HepG2 (cell line): ENCODE data around the gene TAGLN. TPM values are rescaled to one million over a fixed set of nuclear protein-coding genes. Genes with fewer than 3 reads are reported as not detected.

ENCODE experiments used
- ATAC-seq: fragments of 200-7000 bp; cut with Tn5 transposase; 3 replicates; pipeline ENCODE4 v1.9.1; 2020; ENCODE audit warnings: mild to moderate bottlenecking, moderate library complexity
- BruUV-seq: library from RNA; stranded (reverse); fragments of 400-500 nt; replicated peaks from 2 replicates; lab custom pipeline; 2021; lab: Mats Ljungman, UMichigan
- CTCF ChIA-PET: fragments of 300-600 bp; formaldehyde crosslinking; extraction: SDS; loops from one replicate; lab custom pipeline; 2021; ENCODE audit warnings: low total read pairs, inconsistent platforms, low intra/inter-chr PET ratio; lab: Yijun Ruan, JAX
- POLR2A ChIA-PET: fragments of 350-600 bp; sonication (Branson Sonifier 250); formaldehyde crosslinking; loops from one replicate; lab custom pipeline; 2020; ENCODE audit warnings: antibody characterized with exemption, inconsistent platforms; lab: Yijun Ruan, JAX
- DNase-seq: peaks from one replicate; pipeline ENCODE4 v3.0.0-alpha.2; 2015; ENCODE audit warnings: low spot score
- FAIRE-seq: peaks from 3 replicates; lab custom pipeline; 2011; peaks lifted over from hg19 to GRCh38; lab: Jason Lieb, UNC
- H2AFZ ChIP-seq: one replicate; pipeline ENCODE4 v1.6.1; 2011; ENCODE audit warnings: low read length, inconsistent platforms
- H3K27ac ChIP-seq: fragments of 300-600 bp; 3 replicates; pipeline ENCODE4 v1.8.0; 2011; ENCODE audit warnings: mixed run types, mild to moderate bottlenecking, mixed read lengths, low read length, inconsistent platforms; ENCODE audit not compliant: insufficient read depth; ENCODE audit errors: extremely low read length
- H3K27me3 ChIP-seq, 2 experiments: fragments of 200-600 bp in 1 of 2; 2 replicates in 1 of 2; 3 replicates in 1 of 2; pipeline versions ENCODE4 v1.6.0 to v1.8.0; 2011; ENCODE audit warnings: low read length in 2 of 2, mild to moderate bottlenecking in 2 of 2, moderate library complexity in 2 of 2, inconsistent platforms in 1 of 2; ENCODE audit not compliant: insufficient read depth in 2 of 2, control insufficient read depth in 1 of 2
- H3K36me3 ChIP-seq, 2 experiments: fragments of 200-600 bp in 1 of 2; replicated peaks in 1 of 2; 2 replicates in 1 of 2; 3 replicates in 1 of 2; pipeline versions ENCODE4 v1.5.1 to v1.8.0; 2011; ENCODE audit warnings: low read length in 2 of 2, inconsistent platforms in 1 of 2; ENCODE audit not compliant: insufficient read depth in 2 of 2, control insufficient read depth in 1 of 2
- H3K4me1 ChIP-seq: 2 replicates; pipeline ENCODE4 v1.5.1; 2012; ENCODE audit warnings: low read length, inconsistent platforms; ENCODE audit not compliant: insufficient read depth
- H3K4me2 ChIP-seq: 2 replicates; pipeline ENCODE4 v1.6.0; 2011; ENCODE audit warnings: low read depth, low read length, inconsistent platforms
- H3K4me3 ChIP-seq, 3 experiments: fragments of 200-600 bp in 1 of 3; sonication (generic), shearing (Covaris generic) in 1 of 3; replicated peaks in 1 of 3; 2 replicates each; pipeline ENCODE4 v1.5.1; 2011 to 2016; ENCODE audit warnings: low read length in 3 of 3, inconsistent platforms in 2 of 3, low read depth in 2 of 3, mild to moderate bottlenecking in 2 of 3, control low read depth in 1 of 3, mixed read lengths in 1 of 3; ENCODE audit not compliant: insufficient read depth in 1 of 3
- H3K79me2 ChIP-seq: one replicate; pipeline ENCODE4 v1.6.1; 2011; ENCODE audit warnings: low read length, inconsistent platforms; ENCODE audit not compliant: insufficient read depth
- H3K9ac ChIP-seq: 2 replicates; pipeline ENCODE4 v1.6.0; 2011; ENCODE audit warnings: mild to moderate bottlenecking, low read depth, low read length, inconsistent platforms; ENCODE audit not compliant: insufficient read depth
- H3K9me3 ChIP-seq: 2 replicates; pipeline ENCODE4 v1.5.1; 2012; ENCODE audit warnings: mild to moderate bottlenecking, low read length
- H4K20me1 ChIP-seq: 2 replicates; pipeline ENCODE4 v1.6.0; 2011; ENCODE audit warnings: inconsistent platforms, mild to moderate bottlenecking, low read length, moderate library complexity; ENCODE audit not compliant: insufficient read depth
- ATF7 ChIP-seq, 2 experiments: fragments of 450-650 bp in 1 of 2; sonication (generic) in 1 of 2; formaldehyde crosslinking in 1 of 2; IDR thresholded peaks; 2 replicates each; pipeline versions ENCODE4 v1.4.0 to v1.6.1; 2016 to 2020; ENCODE audit warnings: antibody characterized with exemption in 1 of 2, mild to moderate bottlenecking in 1 of 2, missing genetic modification reagents in 1 of 2
- E2F1 ChIP-seq: sonication (generic); formaldehyde crosslinking; IDR thresholded peaks from 2 replicates; pipeline ENCODE4 v1.5.0; 2020; ENCODE audit warnings: missing genetic modification reagents
- KAT8 ChIP-seq: IDR thresholded peaks from 2 replicates; pipeline ENCODE4 v1.6.1; 2016; ENCODE audit warnings: missing genetic modification reagents, missing compliant biosample characterization
- MLLT10 ChIP-seq: sonication (generic); formaldehyde crosslinking; IDR thresholded peaks from 2 replicates; pipeline ENCODE4 v1.4.0; 2020; ENCODE audit warnings: missing genetic modification reagents
- MYC ChIP-seq: sonication (generic); formaldehyde crosslinking; IDR thresholded peaks from 2 replicates; pipeline ENCODE4 v1.9.0; 2021; ENCODE audit warnings: missing genetic modification reagents, borderline replicate concordance
- PHF21A ChIP-seq: sonication (generic); formaldehyde crosslinking; IDR thresholded peaks from 2 replicates; pipeline ENCODE4 v1.5.0; 2020; ENCODE audit warnings: mild to moderate bottlenecking, missing genetic modification reagents
- POLR2G ChIP-seq: fragments of 200-400 bp; formaldehyde crosslinking; IDR thresholded peaks from 2 replicates; pipeline ENCODE4 v1.6.1; 2018; ENCODE audit warnings: mild to moderate bottlenecking, low read depth, low read length, moderate library complexity
- SIX1 ChIP-seq: sonication (generic); formaldehyde crosslinking; IDR thresholded peaks from 2 replicates; pipeline ENCODE4 v1.4.0; 2020; ENCODE audit warnings: missing genetic modification reagents, borderline replicate concordance
- SRSF1 ChIP-seq: fragments of 200-400 bp; formaldehyde crosslinking; optimal IDR thresholded peaks from 2 replicates; pipeline ENCODE3; 2017; ENCODE audit warnings: mild to moderate bottlenecking, low read depth, low read length, moderate library complexity
- SYNCRIP ChIP-seq: fragments of 200-400 bp; formaldehyde crosslinking; IDR thresholded peaks from 2 replicates; pipeline ENCODE4 v1.6.1; 2018; ENCODE audit warnings: mild to moderate bottlenecking, low read depth, low read length; ENCODE audit not compliant: insufficient read depth
- ZBTB37 ChIP-seq: sonication (generic); formaldehyde crosslinking; IDR thresholded peaks from 2 replicates; pipeline ENCODE4 v1.4.0; 2020; ENCODE audit warnings: mild to moderate bottlenecking, missing genetic modification reagents
- ZBTB7A ChIP-seq: sonication (generic); formaldehyde crosslinking; IDR thresholded peaks from 2 replicates; pipeline ENCODE4 v1.8.0; 2022; ENCODE audit warnings: mild to moderate bottlenecking, missing genetic modification reagents
- ZNF124 ChIP-seq: sonication (generic); formaldehyde crosslinking; IDR thresholded peaks from 2 replicates; pipeline ENCODE4 v1.4.0; 2020; ENCODE audit warnings: missing genetic modification reagents
- ZNF616 ChIP-seq: sonication (generic); formaldehyde crosslinking; IDR thresholded peaks from 2 replicates; pipeline ENCODE4 v1.5.0; 2020; ENCODE audit warnings: low read depth, mild to moderate bottlenecking, missing genetic modification reagents
- ZNF776 ChIP-seq: sonication (generic); formaldehyde crosslinking; IDR thresholded peaks from 2 replicates; pipeline ENCODE4 v1.4.0; 2020; ENCODE audit warnings: mild to moderate bottlenecking, missing genetic modification reagents
- ZNF841 ChIP-seq: sonication (generic); formaldehyde crosslinking; IDR thresholded peaks from 2 replicates; pipeline ENCODE4 v1.8.1; 2023; ENCODE audit warnings: missing genetic modification reagents, borderline replicate concordance
- WGBS: methylation state at CpG from one replicate; pipeline ENCODE4 v1.1.6; 2017; ENCODE audit warnings: low lambda C conversion rate; 5-methylcytosine and 5-hydroxymethylcytosine counted together
- in situ Hi-C: cut with HindIII; loops from 2 replicates; pipeline ENCODE4 v1.10.0; 2017; ENCODE audit warnings: low pct_unique_long_range_greater_than_20kb; ENCODE audit not compliant: extremely low pct_ligation_motif_present
- intact Hi-C: fragments of 100-400 bp; cut with micrococcal nuclease; formaldehyde crosslinking; loops from one replicate; pipeline ENCODE4 v1.10.0; 2022; ENCODE audit not compliant: unreplicated experiment
- polyA plus RNA-seq, 8 experiments: library from polyadenylated mRNA; depleted of rRNA in 3 of 8; stranded (reverse) in 7 of 8; unstranded in 1 of 8; fragments of >200 nt; fragmentation: Illumina TruSeq in 4 of 8; extraction: Trizol in 4 of 8; gene quantifications; 2 replicates each; pipeline versions ENCODE4 v1.2.1 to v1.2.3, GENCODE V29; 2011 to 2016; ENCODE audit warnings: low read depth in 4 of 8, missing spikeins in 1 of 8, mixed read lengths in 1 of 8; ENCODE audit not compliant: insufficient read depth in 1 of 8
- total RNA-seq, 5 experiments: library from RNA; depleted of rRNA; stranded (reverse); fragments of >200 nt; fragmentation: Illumina TruSeq; extraction: Trizol; gene quantifications; 2 replicates each; pipeline ENCODE4 v1.2.3, GENCODE V29; 2016; ENCODE audit warnings: low read depth in 1 of 5
- TF ChIP-seq, protein P1 (sequence below): sonication (generic); formaldehyde crosslinking; IDR thresholded peaks from 2 replicates; pipeline ENCODE4 v1.4.0; 2020; ENCODE audit warnings: missing genetic modification reagents, borderline replicate concordance

TAGLN gene
- total and polyA plus RNA-seq, 2 of the 13 experiments (the other 11 are each of a cell fraction or from before 2014, with no cell fraction given), result 12.6 to 75.4 TPM

DNA sequence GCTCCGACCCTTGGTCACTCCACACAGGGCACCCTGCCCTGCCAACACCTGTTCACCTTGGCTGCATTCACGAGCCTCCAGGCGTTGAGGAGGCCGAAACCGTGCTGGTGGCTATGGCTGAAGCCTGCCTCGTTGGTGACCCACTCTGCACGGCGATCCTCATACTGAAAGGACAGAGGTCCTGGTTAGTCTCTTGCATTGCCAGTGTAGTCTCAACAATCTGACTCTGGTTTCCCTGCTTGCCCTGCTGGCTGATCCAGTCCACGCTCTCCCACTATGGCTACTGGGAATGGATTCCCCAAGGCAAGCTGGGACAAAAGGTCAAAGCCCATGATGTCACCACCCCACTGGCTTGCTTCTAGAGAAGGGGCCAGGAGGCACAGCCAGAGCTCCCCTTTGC, 19.8 kb downstream of the TAGLN start:
- no peak overlapping the region for H3K27ac ChIP-seq
- CTCF ChIA-PET, result no interaction called here

More for the DNA sequence above, 19.8 kb downstream of the TAGLN start:
- H3K27me3 ChIP-seq, result no peaks in the 10 kb centered on the region
- no peak overlapping the region for H2AFZ ChIP-seq
- no peak overlapping the region for H3K4me2 ChIP-seq
- peaks cover 0 to 20% of the 10 kb centered on the region in 2 experiments; a peak in 2 of 5 replicates for H3K36me3 ChIP-seq
- H3K9me3 ChIP-seq, result no peaks in the 10 kb centered on the region
- no peak overlapping the region for H3K4me3 ChIP-seq
- in situ Hi-C loops, result no loop called here
- BruUV-seq, result no TSS peak
- peaks cover 10% of the 10 kb centered on the region for H3K4me1 ChIP-seq
- no peak overlapping the region for H3K9ac ChIP-seq
- no peak for TF ChIP-seq SYNCRIP
- no peak for TF ChIP-seq ZBTB7A
- TF ChIP-seq SIX1 (CRISPR knock-in tag), result no peak
- TF ChIP-seq ZNF841, result no peak
- no peak for TF ChIP-seq ZNF776 (CRISPR knock-in tag)
- TF ChIP-seq ZNF124 (CRISPR knock-in tag), result no peak
- TF ChIP-seq ZBTB37 (CRISPR knock-in tag), result no peak
- TF ChIP-seq SRSF1, result no peak
- no peak for TF ChIP-seq KAT8 (CRISPR knock-in tag)
- no peak for TF ChIP-seq POLR2G
- no peak for TF ChIP-seq ZNF616 (CRISPR knock-in tag)
- no peak for TF ChIP-seq E2F1 (CRISPR knock-in tag)
- TF ChIP-seq ATF7 (IDR thresholded peaks at IDR 0.05), result no peak
- no peak for TF ChIP-seq ATF7 (CRISPR knock-in tag; IDR thresholded peaks at IDR 0.05)
- no peak for TF ChIP-seq PHF21A (CRISPR knock-in tag)
- TF ChIP-seq, protein P1, sequence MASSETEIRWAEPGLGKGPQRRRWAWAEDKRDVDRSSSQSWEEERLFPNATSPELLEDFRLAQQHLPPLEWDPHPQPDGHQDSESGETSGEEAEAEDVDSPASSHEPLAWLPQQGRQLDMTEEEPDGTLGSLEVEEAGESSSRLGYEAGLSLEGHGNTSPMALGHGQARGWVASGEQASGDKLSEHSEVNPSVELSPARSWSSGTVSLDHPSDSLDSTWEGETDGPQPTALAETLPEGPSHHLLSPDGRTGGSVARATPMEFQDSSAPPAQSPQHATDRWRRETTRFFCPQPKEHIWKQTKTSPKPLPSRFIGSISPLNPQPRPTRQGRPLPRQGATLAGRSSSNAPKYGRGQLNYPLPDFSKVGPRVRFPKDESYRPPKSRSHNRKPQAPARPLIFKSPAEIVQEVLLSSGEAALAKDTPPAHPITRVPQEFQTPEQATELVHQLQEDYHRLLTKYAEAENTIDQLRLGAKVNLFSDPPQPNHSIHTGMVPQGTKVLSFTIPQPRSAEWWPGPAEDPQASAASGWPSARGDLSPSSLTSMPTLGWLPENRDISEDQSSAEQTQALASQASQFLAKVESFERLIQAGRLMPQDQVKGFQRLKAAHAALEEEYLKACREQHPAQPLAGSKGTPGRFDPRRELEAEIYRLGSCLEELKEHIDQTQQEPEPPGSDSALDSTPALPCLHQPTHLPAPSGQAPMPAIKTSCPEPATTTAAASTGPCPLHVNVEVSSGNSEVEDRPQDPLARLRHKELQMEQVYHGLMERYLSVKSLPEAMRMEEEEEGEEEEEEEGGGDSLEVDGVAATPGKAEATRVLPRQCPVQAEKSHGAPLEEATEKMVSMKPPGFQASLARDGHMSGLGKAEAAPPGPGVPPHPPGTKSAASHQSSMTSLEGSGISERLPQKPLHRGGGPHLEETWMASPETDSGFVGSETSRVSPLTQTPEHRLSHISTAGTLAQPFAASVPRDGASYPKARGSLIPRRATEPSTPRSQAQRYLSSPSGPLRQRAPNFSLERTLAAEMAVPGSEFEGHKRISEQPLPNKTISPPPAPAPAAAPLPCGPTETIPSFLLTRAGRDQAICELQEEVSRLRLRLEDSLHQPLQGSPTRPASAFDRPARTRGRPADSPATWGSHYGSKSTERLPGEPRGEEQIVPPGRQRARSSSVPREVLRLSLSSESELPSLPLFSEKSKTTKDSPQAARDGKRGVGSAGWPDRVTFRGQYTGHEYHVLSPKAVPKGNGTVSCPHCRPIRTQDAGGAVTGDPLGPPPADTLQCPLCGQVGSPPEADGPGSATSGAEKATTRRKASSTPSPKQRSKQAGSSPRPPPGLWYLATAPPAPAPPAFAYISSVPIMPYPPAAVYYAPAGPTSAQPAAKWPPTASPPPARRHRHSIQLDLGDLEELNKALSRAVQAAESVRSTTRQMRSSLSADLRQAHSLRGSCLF (CRISPR knock-in tag), result no peak
- no peak for TF ChIP-seq MYC (CRISPR knock-in tag)
- no peak for TF ChIP-seq MLLT10
- TF ChIP-seq, all 625 proteins: peak for 0
- WGBS, result 100% methylated on average over 2 of the region's 9 CpGs
- ATAC-seq (no peak), FAIRE-seq (no peak), DNase-seq (no peak)
- intact Hi-C loops, result no loop called here
- Histone ChIP-seq H4K20me1 (no peaks in the 10 kb centered on the region), H3K79me2 (no peaks in the 10 kb centered on the region)
- POLR2A ChIA-PET, result no interaction called here
